ENCODE measurements around the gene NF2. TPM values are rescaled to one million over a fixed set of nuclear protein-coding genes. Genes with fewer than 3 reads are reported as not detected.

Gene NF2
- total and polyA plus RNA-seq, 9 donors = 6.8 to 51.3 (median 30.6) TPM

- WGBS, 3 donors = 25 to 36% (median 31%) methylated on average over 14 of the region's 14 CpGs
- Histone ChIP-seq H3K27me3 (no peaks in the 10 kb centered on the region), H3K4me3 (no peak overlapping the region), H3K9me3 (no peaks in the 10 kb centered on the region), H3K4me1 (ENCODE audit: insufficient read depth) (no peaks in the 10 kb centered on the region), H3K27ac (no peak overlapping the region), H3K36me3 (no peaks in the 10 kb centered on the region)
- intact Hi-C loops (cut with DNase I) = no loop called here
- DNase-seq = no peak
- TF ChIP-seq POLR2A (IDR thresholded peaks at IDR 0.05) = no peak
- TF ChIP-seq EP300 (IDR thresholded peaks at IDR 0.05) = no peak
- TF ChIP-seq CTCF (IDR thresholded peaks at IDR 0.05) = no peak
These were observed 97.9 kb downstream of the NF2 start for GRCh38 chr22:29701155-29701999.

- TF ChIP-seq CTCF (IDR thresholded peaks at IDR 0.05) (no peak), EP300 (IDR thresholded peaks at IDR 0.05) (no peak), POLR2A (IDR thresholded peaks at IDR 0.05) (no peak)
These were observed 98.8 kb downstream of the NF2 start for GRCh38 chr22:29702000-29702930.

GRCh38 chr22:29702931-29703501, 99.6 kb downstream of the NF2 start:
- Histone ChIP-seq H3K36me3 (no peaks in the 10 kb centered on the region), H3K9me3 (no peaks in the 10 kb centered on the region), H3K4me3 (no peak overlapping the region), H3K27ac (no peak overlapping the region), H3K27me3 (no peaks in the 10 kb centered on the region), H3K4me1 (ENCODE audit: insufficient read depth) (no peaks in the 10 kb centered on the region)
- intact Hi-C loops (cut with DNase I) = loop anchor here in 1 of 4 donors (2.0 kb wide), 1 partner anchor 38 kb away; no protein-coding TSS in a partner anchor
- no peak for DNase-seq
- 42 to 51% (median 46%) methylated on average over 19 of the region's 19 CpGs for WGBS, 3 donors
- no peak for TF ChIP-seq POLR2A (IDR thresholded peaks at IDR 0.05)
- no peak for TF ChIP-seq CTCF (IDR thresholded peaks at IDR 0.05)
- no peak for TF ChIP-seq EP300 (IDR thresholded peaks at IDR 0.05)

More at GRCh38 chr22:29702000-29702930, 98.8 kb downstream of the NF2 start:
- no peaks in the 10 kb centered on the region for H3K36me3 ChIP-seq
- H3K4me3 ChIP-seq = no peak overlapping the region
- 19 to 24% (median 23%) methylated on average over 14 of the region's 14 CpGs for WGBS, 3 donors
- H3K27ac ChIP-seq = no peak overlapping the region
- no peaks in the 10 kb centered on the region for H3K27me3 ChIP-seq
- H3K9me3 ChIP-seq = no peaks in the 10 kb centered on the region
- DNase-seq = no peak
- no peaks in the 10 kb centered on the region for H3K4me1 ChIP-seq (ENCODE audit: insufficient read depth)
- intact Hi-C loops (cut with DNase I) = loop anchor here in 1 of 4 donors (2.0 kb wide), 1 partner anchor 39 kb away; no protein-coding TSS in a partner anchor

- 40 to 58% (median 41%) methylated on average over 7 of the region's 7 CpGs for WGBS, 3 donors
- Histone ChIP-seq H3K27me3 (no peaks in the 10 kb centered on the region), H3K9me3 (no peaks in the 10 kb centered on the region), H3K27ac (no peak overlapping the region), H3K4me3 (no peak overlapping the region), H3K4me1 (ENCODE audit: insufficient read depth) (no peaks in the 10 kb centered on the region), H3K36me3 (no peaks in the 10 kb centered on the region)
- no peak for TF ChIP-seq CTCF (IDR thresholded peaks at IDR 0.05)
- no peak for TF ChIP-seq POLR2A (IDR thresholded peaks at IDR 0.05)
- no peak for TF ChIP-seq EP300 (IDR thresholded peaks at IDR 0.05)
- no peak for DNase-seq
- intact Hi-C loops (cut with DNase I) = loop anchor here in 1 of 4 donors (2.0 kb wide), 1 partner anchor 37 kb away; no protein-coding TSS in a partner anchor
These were observed 100.2 kb downstream of the NF2 start for GRCh38 chr22:29703569-29704195.

All from ovary (tissue), 9 donors.